Measurements from ENCODE around the gene DIABLO. TPM values are rescaled to one million over a fixed set of nuclear protein-coding genes. Genes with fewer than 3 reads are reported as not detected.

DIABLO gene
- total and polyA plus RNA-seq, 9 of the 15 experiments (the other 6 are each of a cell fraction or from before 2014, with no cell fraction given) = 37.3 to 101 (median 80.1) TPM

- Histone ChIP-seq H3K9me3 (replicated peaks; ENCODE audit: control insufficient read depth, insufficient read depth, low read depth, low read length) (peaks cover 14% of the 10 kb centered on the region), H3K79me2 (ENCODE audit: control insufficient read depth, insufficient read depth, low read length) (no peaks in the 10 kb centered on the region), H3K27me3 (ENCODE audit: control insufficient read depth in 2 of 2, insufficient read depth in 2 of 2, low read length in 2 of 2) (no peaks in the 10 kb centered on the region), H2AFZ (ENCODE audit: low read depth, low read length) (no peak overlapping the region), H4K20me1 (replicated peaks; ENCODE audit: control insufficient read depth, insufficient read depth, low read length) (no peaks in the 10 kb centered on the region), H3K4me2 (ENCODE audit: insufficient read depth, low read length) (no peak overlapping the region), H3K4me3 (no peak overlapping the region), H3K36me3 (ENCODE audit: control insufficient read depth, insufficient read depth, low read length) (no peaks in the 10 kb centered on the region), H3K9ac (ENCODE audit: insufficient read depth in 1 of 2, low read depth in 2 of 2, low read length in 2 of 2) (no peak overlapping the region), H3K4me1 (replicated peaks in 1 of 2; ENCODE audit: control insufficient read depth in 2 of 2, insufficient read depth in 2 of 2, low read length in 2 of 2) (peaks cover 23 to 28% of the 10 kb centered on the region in 2 experiments), H3K27ac (ENCODE audit: extremely low read depth, low read depth, low read length) (no peak overlapping the region), H3K9me1 (ENCODE audit: control insufficient read depth, insufficient read depth, low read length) (no peaks in the 10 kb centered on the region)
- TF ChIP-seq ZNF24 (IDR thresholded peaks at IDR 0.05) (no peak), ZKSCAN3 (CRISPR knock-in tag; IDR thresholded peaks at IDR 0.05) (no peak), NCOA1 (IDR thresholded peaks at IDR 0.05; ENCODE audit: low read depth) (no peak), ZC3H8 (IDR thresholded peaks at IDR 0.05) (no peak), XRCC3 (IDR thresholded peaks at IDR 0.05) (no peak), RUNX1 (IDR thresholded peaks at IDR 0.05; ENCODE audit: low read depth) (no peak), ZNF134 (CRISPR knock-in tag; conservative IDR thresholded peaks at IDR 0.05) (no peak), ATF6 (CRISPR knock-in tag; IDR thresholded peaks at IDR 0.05) (no peak), HDGF (IDR thresholded peaks at IDR 0.05) (no peak), ZNF592 (IDR thresholded peaks at IDR 0.05) (no peak), SRSF9 (IDR thresholded peaks at IDR 0.05; ENCODE audit: borderline replicate concordance, low read depth, low read length) (no peak), ZNF707 (CRISPR knock-in tag; conservative IDR thresholded peaks at IDR 0.05) (no peak)
- ChIA-PET POLR2A (interaction anchor here (0.6 kb wide), 1 partner anchor 50 kb away, joined by 3 read pairs; no protein-coding TSS in a partner anchor), CTCF (ENCODE audit: low intra/inter-chr PET ratio) (no interaction called here)
- intact Hi-C loops (cut with micrococcal nuclease) = loop anchor here (5.0 kb wide), 1 partner anchor 38 kb away; no protein-coding TSS in a partner anchor
- ATAC-seq (no peak), FAIRE-seq (no peak), DNase-seq (ENCODE audit: extremely low read depth in 1 of 4, low spot score in 3 of 4) (no peak)
- BruUV-seq (replicated peaks) = no TSS peak
- in situ Hi-C loops (cut with MboI) = loop anchor here (5.0 kb wide), 1 partner anchor 153 kb away; no protein-coding TSS in a partner anchor
- WGBS (ENCODE audit: insufficient coverage, low coverage, missing lambda C conversion rate) = 67% methylated on average over 1 of the region's 1 CpG
Observed at GRCh38 chr12:122194804-122195203, 31.0 kb downstream of the DIABLO start.
